M059J (cell line): Measurements from ENCODE around the gene DARS1. TPM values are rescaled to one million over a fixed set of nuclear protein-coding genes. Genes with fewer than 3 reads are reported as not detected.
"Not testable (repeated sequence)": the region's sequence is repeated elsewhere in the genome, so short reads cannot be mapped to it uniquely, and the experiment has no call there.

Experiments
- DNase-seq: peaks from one replicate; pipeline ENCODE4 v3.0.0-alpha.2; 2012; ENCODE audit warnings: low read depth
- total RNA-seq: library from RNA; depleted of rRNA; stranded (reverse); fragments of >200 nt; shearing (Covaris generic); gene quantifications from 2 replicates; pipeline ENCODE4 v1.2.3, GENCODE V29; 2014

Gene DARS1
- total RNA-seq, 1 experiment from 2014 or later = 143 TPM

DNA sequence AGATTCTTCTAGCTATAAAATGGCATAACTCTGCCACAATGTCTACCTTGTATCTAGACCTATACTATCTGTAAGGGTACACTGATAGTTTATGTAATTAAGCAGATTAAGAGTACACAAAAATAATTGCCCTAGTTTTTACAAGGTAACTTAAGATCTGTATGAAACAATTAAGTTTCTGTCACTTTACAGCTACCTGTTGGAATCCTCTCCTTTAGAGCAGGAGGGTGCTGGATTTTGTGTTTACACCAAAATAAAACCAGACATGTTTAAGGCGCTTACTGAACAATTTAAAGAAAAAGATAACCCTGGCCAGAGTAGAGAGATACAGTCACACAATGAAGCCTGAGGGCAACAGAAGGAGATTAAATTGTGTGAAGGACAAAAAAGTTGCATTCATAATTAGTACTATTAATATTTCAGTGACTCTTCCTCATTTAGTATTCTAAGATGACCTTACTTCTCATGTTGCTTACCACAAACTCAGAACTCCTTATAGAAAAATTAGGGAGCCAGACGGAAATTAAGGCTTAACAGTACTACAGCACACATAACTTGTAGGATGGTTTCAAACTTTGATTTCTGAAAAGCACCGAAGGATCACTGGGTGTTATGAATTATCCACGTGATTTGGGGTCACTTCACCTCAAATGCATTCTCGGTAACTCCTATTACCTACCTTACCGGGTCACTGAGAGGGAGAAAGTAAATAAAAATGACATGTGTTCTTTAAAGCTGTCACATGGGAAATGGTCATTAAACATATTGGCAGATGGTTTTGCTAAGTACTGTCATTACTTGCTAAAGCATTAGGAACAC lies 1.0 kb downstream of the DARS1 start:
- no peak for DNase-seq

DNA sequence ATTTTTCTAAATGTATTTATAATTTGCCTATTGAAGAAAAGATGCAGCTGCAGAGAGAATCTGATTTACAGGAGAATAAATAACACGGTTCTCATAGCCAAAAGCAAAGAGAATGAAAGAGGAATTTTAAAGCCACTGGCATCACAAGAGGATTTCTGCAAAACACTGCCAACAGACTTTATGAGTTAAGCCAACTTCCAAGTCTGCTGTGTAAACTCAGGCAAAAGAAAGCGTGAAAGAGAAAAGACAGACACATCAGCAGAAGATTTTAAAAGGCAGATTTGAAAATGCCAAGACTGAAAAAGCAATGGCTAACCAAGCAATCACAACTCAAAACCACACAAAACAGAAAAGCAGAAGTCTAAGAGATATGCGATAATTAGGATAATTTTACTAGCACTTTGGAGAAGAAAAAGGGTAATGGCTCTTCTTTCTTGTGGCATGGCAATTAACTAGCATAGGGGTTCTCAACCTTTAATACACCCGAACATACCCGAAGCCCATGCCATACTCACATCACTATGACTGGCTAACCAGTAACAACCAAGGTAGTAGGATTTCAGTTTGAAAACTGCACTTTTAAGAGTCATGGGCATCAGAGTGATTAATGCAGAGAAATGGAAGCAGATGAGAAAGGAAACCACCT lies 4.9 kb downstream of the DARS1 start:
- DNase-seq = no peak

DNA sequence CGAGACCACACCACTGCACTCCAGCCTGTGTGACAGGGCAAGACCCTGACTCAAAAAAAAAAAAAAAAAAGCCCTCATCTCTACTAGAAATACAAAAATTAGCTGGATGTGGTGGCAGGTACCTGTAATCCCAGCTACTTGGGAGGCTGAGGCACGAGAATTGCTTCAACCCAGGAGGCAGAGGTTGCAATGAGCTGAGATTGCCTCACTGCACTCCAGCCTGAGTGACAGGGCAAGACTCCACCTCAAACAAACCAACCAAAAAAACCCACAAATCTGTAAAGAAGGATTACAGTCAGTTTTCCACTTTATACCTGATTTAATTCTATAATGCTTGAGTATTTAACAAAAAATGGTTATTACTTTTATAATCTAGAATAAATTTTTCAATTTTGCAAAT lies 9.7 kb downstream of the DARS1 start:
- no peak for DNase-seq

DNA sequence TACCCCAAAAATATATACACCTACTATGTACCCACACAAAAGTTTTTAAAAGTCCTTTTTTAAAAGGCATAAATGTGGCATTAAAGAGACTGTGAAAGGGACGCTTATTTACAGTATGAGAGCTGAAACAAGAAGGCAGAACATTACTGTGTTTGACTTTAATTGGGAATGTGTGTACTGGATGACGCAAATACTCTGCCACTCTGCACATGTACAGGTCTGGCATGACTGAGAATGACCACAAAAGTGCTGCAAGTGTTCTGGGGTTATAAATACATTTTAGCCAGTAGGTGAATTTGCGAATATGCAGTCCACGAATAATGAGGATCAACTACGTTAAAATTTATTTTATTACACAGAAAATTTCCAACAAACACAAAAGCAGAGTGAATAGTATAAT lies 11.4 kb downstream of the DARS1 start:
- DNase-seq = no peak

DNA sequence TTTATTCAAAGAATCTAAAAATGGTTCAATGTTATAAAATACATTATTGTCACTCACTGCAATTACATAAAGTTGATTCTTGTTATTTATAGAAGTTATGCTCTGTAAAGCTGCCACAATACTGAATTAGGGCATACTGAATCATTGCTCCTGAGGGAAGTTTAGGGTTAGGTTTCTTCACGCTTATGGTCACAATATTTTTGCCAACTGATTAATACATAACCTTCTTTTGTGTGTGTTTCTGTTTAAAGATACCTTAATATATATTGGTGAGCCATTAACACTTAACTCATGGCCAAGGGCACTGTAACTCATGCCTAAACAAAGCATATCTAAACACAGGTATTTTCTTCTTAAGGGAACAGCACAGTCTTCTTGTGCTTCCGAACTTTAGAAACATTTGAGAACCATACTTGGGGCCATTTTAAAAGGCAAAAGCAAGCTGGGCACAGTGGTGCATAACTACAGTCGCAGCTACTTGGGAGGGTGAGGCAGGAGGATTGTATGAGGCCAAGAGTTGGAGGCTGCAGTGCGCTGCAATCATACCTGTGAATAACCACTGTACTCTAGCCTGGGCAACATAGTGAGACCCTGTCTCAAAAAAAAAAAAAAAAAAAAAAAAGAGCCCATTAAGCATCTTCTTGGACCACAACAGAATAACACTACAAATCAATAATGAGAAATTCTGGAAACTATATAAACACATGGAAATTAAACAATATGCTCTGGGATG lies 15.6 kb downstream of the DARS1 start:
- DNase-seq = no peak

DNA sequence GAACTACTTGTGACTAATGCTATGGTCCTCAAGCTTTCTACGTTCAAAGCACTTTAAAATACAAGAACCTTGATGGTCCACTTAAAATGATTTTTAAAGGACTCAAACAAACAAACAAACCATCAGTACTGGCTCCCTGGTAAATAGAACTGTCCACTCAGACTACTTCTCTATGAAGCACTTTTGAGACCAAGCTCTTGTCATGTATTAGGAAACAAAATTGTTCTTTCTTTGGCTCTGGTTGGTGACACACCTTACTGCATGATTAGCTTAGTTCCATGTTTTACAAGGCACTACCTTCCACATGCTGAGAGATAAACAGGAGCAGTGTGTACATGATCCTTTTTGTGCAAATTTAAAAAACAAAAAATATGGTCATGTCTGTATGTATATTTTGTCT lies 19.7 kb downstream of the DARS1 start:
- no peak for DNase-seq

DNA sequence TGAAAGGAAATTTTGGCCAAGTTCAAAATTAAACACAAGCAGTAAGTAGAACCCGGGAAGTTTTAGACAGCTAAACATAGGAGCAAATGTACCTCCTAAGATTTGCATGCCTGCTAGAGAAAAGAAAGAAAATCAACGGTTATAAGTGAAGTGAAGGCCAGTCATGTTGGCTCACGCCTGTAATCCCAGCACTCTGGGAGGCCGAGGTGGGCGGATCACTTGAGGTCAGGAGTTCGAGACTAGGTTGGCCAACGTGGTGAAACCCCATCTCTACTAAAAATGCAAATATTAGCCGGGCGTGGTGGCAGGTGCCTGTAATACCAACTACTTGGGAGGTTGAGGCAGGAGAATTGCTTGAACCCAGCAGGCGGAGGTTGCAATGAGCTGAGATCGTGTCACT lies 21.0 kb downstream of the DARS1 start:
- not testable (repeated sequence) for DNase-seq

DNA sequence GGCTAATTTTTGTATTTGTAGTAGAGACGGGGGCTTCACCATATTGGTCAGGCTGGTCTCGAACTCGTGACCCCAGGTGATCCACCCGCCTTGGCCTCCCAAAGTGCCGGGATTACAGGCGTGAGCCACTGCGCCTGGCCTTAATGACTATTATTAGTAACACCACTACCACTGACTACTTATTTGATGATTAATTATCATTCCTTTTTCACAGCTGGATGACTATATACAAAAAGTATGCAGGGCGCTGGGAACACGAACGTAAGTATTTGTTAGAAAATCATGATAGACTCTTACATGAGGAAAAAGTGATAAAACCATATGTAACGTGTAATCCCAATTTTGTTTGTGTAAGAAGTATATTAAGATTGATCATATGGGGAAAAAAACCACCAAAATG lies 21.6 kb downstream of the DARS1 start:
- DNase-seq = no peak

DNA sequence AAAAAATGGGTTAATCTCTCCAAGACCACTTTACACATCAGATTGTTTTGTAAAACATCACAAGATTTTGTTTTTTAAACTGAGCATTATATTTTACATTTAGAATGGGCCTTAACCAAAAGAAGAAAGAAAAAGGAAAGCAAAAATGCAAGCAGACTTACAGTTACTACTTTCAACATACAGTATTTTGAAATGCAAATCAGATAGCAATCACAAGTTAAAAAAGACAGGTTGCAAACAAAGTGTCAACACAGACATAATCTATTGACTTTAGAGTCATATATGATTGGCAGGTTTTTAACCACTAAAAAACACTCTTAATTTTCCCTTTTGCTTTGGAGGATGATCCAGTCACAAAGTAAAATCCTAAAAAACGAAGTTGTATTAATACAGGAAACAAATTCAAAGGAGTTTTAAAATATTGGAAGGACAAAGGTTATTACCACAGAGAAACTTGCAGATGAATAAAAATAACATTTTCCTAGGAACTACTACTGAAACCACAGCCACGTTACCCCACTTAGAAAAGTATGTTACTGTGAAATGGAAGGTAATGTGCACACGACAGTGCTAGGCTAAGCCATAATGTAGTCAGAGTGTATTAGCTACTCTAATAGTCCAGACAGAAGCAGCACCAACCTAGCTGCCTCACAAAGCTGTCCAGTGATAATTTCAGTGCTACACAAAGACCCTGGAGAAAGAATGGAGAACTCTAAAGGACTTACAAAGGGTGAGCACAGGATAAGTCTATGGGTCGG lies 22.9 kb downstream of the DARS1 start:
- no peak for DNase-seq

DNA sequence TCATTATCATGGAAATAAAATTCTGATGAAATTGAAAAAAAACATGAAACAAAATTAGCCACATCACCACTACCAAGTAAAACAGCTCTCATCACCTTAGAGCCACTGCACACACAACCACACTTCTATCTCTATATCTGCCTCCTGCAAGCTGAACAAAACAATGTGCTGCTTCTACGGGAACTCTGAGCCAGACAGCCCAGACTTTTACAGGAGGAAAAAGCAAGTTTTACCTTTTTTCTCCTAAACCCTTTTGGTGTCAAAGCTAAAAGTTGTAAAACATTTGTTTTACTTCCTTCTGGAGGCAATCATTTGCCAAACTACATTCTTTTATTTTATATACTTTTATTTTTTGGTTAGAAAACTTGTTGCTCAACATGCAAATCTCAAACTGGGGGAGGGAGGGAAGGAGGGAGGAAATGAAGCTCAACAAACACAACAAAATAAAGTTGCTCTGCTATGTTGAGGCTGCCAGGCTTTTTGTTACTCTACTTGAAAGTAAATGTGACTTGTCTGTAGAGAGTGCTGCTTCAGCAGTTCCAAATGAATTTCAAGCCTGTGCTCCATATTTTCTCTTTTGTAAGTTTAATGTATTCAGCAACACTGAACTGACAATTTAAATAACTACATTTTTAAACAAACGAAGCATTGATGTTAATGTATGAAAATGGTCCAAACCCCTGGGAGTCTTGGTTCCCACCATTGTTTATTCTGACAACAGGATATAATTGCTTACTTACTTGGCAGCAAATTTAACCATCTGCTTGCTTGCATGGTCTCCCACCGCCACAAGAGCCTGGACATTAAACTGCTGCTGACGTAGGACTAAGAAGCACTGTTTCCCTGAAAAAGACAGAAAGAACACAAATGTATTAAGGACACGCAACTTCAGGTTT lies 24.5 kb downstream of the DARS1 start:
- no peak for DNase-seq

DNA sequence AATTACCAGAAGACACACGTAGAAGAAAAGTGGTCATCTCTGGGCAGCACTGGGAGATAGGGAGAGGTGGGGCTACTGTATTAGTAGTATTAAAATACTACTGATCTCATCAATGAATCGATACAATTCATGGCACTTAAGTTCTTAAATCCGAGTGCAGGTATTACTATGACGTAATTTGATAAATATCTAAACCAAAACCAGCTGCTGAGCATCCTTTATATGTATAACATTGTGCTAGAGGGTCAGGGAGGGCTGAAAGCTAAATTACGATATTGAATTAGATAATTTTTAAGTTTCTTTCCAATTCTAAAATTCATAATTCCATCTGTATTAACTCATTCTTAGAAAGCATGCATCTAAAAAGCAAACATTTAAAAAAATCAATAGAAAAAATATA lies 25.3 kb downstream of the DARS1 start:
- no peak for DNase-seq

DNA sequence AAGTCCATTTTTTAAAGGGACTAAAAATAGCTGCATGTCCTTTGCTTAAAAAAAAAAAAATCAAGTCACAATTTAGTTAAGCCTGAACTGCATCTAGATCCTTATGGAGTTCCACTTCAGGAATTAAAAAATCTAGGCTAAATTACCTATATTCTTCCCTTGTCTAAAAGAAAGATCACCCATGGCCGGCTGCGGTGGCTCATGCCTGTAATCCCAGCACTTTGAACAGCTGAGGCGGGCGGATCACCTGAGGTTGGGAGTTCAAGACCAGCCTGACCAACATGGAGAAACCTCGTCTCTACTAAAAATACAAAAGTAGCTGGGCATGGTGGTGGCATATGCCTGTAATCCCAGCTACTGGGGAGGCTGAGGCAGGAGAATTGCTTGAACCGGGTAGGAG lies 26.5 kb downstream of the DARS1 start:
- not testable (repeated sequence) for DNase-seq

DNA sequence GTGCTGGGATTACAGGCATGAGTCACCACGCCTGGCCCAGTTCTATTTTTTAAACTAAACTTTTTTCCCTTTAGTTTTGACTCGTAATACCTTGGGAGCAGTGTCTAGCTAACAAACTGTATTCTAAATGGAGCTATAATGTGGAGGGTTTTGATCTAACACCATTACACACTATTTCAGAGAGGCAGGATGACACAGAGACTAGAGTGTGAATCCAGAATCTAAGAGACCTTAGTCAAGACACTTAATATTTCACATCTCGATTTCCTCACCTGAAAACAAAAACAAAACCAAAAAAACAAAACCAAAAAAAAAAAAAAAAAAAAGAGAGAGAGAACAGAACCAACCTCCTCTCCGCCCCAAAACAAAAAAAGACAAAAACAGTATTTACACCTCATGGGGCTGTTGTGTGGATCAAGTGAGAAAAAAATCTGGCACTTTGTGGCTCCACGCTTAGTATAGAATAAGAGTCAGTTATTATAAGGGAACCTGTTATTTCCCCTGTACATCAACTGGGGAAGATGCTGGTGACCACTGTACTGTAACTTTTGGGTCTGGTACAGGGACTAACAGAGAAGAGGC lies 31.3 kb downstream of the DARS1 start:
- no peak for DNase-seq

DNA sequence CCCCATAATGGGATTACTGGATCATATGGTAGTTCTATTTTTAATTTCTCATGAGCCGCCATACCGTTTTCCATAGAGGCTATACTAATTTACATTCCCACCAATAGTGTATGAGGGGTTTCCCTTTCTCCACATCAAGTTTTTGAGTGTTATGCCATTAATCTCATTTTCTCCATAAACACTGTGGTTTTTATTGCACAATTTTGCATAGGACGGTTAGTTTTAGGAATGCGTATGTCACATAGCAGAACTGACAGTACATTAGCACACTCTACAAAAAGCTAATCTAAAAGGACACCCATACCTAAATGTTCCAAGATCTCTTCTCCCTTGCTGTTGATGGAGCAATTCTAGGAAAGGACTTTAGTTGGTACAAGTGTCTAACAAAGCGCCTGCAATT lies 32.5 kb downstream of the DARS1 start:
- no peak for DNase-seq

DNA sequence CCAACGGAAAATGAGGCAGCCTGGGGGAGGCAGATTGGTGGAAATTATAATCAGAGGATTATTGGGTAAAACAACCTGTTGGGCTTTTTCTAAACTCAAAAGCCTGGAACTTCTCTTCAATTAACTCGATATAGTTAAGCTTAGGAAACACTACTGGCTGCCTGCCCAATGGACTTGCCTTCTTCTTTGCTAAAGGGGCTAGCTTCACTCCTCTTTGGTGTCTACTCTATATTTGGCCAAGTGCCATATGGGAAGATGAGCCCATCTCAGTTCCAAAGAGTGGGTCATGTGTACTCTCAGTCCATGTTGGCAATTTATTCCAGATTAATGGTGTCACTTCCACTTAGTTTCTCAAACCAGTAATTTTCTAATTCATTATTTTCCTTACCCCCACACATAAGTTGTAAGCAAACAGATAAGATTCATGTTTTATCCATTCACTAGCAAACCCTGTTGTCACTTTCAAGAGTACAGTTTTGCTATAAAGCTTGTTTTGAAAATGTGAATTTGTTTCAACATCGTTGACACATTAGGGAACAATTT lies 34.3 kb downstream of the DARS1 start:
- peak; percentile 10 for DNase-seq

DNA sequence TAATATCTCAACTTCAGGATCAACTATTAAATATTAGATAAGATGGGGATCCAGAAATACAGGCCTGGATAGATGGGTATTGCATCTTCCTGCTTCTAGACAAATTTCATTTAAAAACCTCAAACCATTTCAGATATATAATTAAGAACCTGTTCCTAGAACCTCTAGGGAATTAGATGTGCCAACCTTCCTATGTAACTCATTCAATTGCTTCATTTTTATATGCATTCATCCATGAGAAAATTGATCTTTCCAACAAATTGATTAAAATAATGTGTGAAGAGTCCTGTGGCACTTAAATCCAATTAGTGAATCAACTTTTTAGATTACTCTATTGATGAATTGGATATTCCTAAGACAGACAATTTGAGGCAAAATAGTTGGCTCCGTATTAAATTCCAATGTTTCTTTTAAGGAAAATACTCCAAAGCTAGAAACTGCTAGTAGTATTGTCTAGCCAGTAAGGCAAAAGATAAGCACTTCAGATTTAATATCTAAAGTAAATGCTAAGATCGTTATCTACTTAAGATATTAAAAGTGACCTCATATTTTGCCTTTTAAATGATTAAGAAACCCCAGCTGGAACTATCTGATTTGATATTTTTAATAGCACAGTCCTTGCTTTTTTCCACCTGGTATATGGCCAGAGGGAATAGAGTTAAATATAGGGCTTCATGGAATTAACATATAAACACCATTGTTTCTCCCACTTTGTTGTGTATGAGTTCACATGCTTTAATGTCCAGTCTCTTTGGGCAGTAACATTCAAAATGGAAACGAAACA lies 35.8 kb downstream of the DARS1 start:
- no peak for DNase-seq

DNA sequence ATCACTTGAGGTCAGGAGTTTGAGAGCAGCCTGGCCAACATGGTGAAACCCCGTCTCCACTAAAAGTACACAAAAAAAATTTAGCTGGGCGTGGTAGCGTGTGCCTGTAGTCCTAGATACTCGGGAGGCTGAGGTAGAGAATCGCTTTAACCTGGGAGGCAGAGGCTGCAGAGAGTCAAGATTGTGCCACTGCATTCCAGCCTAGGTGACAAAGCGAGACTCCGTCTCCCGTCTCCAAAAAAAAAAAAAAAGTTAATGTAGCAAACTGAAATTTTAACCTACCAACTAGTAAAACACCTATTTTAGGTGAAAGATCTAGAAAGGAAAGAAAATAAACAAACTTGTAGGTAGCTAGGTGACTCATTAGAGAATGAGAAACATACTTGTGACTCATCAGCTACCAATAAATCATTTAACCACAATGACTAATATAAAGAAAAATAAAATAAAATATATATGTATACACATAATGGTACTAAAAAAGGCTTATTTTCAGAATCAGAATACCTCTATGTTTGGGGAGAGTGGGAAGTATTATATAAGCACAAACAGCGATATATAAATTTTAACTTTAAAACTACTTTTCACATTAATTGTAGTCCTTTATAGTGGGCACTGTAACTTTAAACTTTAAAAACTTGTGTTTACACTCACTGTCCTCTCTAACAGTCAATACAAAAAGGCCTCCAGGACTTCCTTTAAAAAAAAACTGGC lies 36.6 kb downstream of the DARS1 start:
- peak; percentile 87 for DNase-seq

DNA sequence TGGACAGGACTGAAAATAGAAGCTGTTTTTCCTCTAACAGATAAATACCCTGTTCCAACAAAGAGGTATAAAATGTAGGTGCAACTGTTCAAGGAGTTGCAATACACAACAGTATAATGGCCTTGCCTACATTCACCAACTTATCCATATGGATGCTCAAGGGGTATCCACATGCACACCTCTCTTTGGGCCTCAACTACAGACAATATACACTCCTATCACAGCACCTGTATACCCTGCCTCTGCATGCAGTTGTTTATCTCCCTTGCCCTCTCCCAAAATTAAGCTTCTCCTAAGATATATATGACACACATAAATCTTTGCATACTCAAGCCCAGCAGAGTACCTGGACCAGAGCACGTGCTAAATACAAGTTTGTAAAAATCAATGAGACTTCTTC lies 37.3 kb downstream of the DARS1 start:
- peak; percentile 4 for DNase-seq

DNA sequence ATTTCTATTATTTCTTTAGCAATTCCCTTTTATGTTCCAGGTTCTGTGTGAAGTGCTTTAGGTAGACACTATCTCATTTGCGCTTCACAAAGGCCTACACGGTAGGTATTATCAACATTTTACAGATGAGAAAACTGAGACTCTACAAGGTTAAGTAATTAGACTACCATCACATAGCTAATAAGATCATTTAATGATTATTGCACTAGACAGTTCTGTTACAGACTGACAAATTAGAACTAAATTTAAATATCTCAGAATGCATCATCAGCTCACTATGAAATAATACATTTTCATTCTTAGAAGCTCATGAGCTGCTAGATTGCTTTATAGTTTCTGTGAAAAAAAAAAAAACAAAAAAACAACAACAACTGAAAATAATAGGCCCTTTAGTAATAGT lies 37.9 kb downstream of the DARS1 start:
- DNase-seq = no peak
